ENCODE results near the gene DPP7.

DNA sequence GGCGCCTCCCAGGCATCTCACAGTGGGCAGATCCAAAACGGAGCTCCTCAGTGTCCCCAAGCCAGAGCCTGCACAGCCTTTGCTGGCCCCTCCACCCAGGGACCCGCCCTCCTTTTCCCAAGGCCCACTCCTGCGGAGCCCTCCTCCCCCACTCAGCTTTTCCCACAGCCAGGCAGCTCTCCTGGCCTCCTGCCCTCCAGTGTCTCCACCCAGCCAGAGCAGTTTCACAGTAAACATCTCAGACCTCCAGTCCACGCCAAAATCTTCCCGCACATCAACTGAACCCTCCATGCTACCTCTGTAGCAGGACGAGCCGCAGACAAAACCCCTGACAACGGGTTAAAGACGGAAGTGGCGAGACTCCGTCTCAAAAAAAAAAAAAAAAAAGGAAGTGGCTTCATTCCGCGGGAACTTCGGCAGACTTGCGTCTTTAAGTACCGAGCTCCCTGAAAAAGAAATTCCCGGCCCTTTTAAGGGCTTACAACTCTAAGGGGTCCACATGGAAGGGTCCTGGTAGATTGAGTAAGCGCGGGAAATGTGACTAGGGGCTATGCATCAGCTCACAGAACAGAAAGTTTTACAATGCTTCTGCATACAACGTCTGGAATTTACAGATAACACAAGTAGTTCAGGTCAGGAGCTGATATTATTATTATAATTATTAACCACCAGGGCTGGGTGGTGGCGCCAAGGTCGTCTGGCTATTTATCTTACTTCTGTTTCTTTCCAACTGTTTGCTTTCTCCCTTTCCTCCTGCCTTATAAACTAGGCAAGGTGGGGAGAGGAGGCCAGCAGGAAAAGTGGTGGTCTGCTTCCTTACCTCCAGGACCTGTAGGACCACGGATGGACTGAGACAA, 13.0 kb upstream of the DPP7 start:
- TF ChIP-seq POLR2AphosphoS5 (IDR thresholded peaks at IDR 0.05; ENCODE audit: low read depth, low read length) (no peak), SP1 (IDR thresholded peaks at IDR 0.05; ENCODE audit: low read depth, low read length) (no peak), SP2 (IDR thresholded peaks at IDR 0.05; ENCODE audit: low read length) (no peak), CEBPB (IDR thresholded peaks at IDR 0.05; ENCODE audit: low read depth, low read length) (no peak), JUND (IDR thresholded peaks at IDR 0.05; ENCODE audit: low read length) (no peak)
